ENCODE results near the gene SF3A1. TPM values are rescaled to one million over a fixed set of nuclear protein-coding genes. Genes with fewer than 3 reads are reported as not detected.

The SF3A1 gene
- total RNA-seq, 1 donor from 2014 or later = 266 TPM

GRCh38 chr22:30325724-30326254 lies 30.9 kb downstream of the SF3A1 start:
- intact Hi-C loops (cut with micrococcal nuclease) = loop anchor here (1.0 to 2.0 kb wide), 2 partner anchors 62 to 771 kb away; partner anchors contain the start of gene RNF215

- intact Hi-C loops (cut with micrococcal nuclease) = no loop called here
These were observed 31.5 kb downstream of the SF3A1 start for GRCh38 chr22:30325065-30325720.

GRCh38 chr22:30324014-30324730 lies 32.5 kb downstream of the SF3A1 start:
- intact Hi-C loops (cut with micrococcal nuclease) = loop anchor here (1.0 kb wide), 2 partner anchors 8 to 18 kb away; no protein-coding TSS in a partner anchor

- intact Hi-C loops (cut with micrococcal nuclease) = no loop called here
These were observed 33.4 kb downstream of the SF3A1 start for GRCh38 chr22:30323246-30323645.

- intact Hi-C loops (cut with micrococcal nuclease) = no loop called here
These were observed 35.2 kb downstream of the SF3A1 start for GRCh38 chr22:30321461-30321860.

- intact Hi-C loops (cut with micrococcal nuclease) = no loop called here
These were observed 36.6 kb downstream of the SF3A1 start for GRCh38 chr22:30320021-30320556.

GRCh38 chr22:30318799-30319419 lies 37.8 kb downstream of the SF3A1 start:
- intact Hi-C loops (cut with micrococcal nuclease) = no loop called here

GRCh38 chr22:30317778-30318177 lies 38.9 kb downstream of the SF3A1 start:
- intact Hi-C loops (cut with micrococcal nuclease) = no loop called here

- intact Hi-C loops (cut with micrococcal nuclease) = loop anchor here (1.0 kb wide), 1 partner anchor 8 kb away; no protein-coding TSS in a partner anchor
These were observed 40.6 kb downstream of the SF3A1 start for GRCh38 chr22:30315962-30316576.

GRCh38 chr22:30314915-30315314 lies 41.8 kb downstream of the SF3A1 start:
- intact Hi-C loops (cut with micrococcal nuclease) = loop anchor here (1.0 kb wide), 1 partner anchor 9 kb away; no protein-coding TSS in a partner anchor

- intact Hi-C loops (cut with micrococcal nuclease) = loop anchor here (1.0 kb wide), 1 partner anchor 7 kb away; no protein-coding TSS in a partner anchor
These were observed 42.9 kb downstream of the SF3A1 start for GRCh38 chr22:30313527-30314363.

- intact Hi-C loops (cut with micrococcal nuclease) = no loop called here
These were observed 44.6 kb downstream of the SF3A1 start for GRCh38 chr22:30312053-30312452.

- intact Hi-C loops (cut with micrococcal nuclease) = no loop called here
These were observed 45.6 kb downstream of the SF3A1 start for GRCh38 chr22:30310881-30311771.

- intact Hi-C loops (cut with micrococcal nuclease) = loop anchor here (5.0 kb wide), 2 partner anchors 112 to 473 kb away; partner anchors contain the start of gene ASCC2
These were observed 46.5 kb downstream of the SF3A1 start for GRCh38 chr22:30309951-30310741.

GRCh38 chr22:30308518-30309230 lies 48.0 kb downstream of the SF3A1 start:
- intact Hi-C loops (cut with micrococcal nuclease) = loop anchor here (5.0 kb wide), 2 partner anchors 114 to 471 kb away; partner anchors contain the start of gene ASCC2

- intact Hi-C loops (cut with micrococcal nuclease) = loop anchor here (5.0 kb wide), 2 partner anchors 114 to 471 kb away; partner anchors contain the start of gene ASCC2
These were observed 48.6 kb downstream of the SF3A1 start for GRCh38 chr22:30308093-30308492.

- intact Hi-C loops (cut with micrococcal nuclease) = loop anchor here (5.0 kb wide), 2 partner anchors 115 to 470 kb away; partner anchors contain the start of gene ASCC2
These were observed 49.6 kb downstream of the SF3A1 start for GRCh38 chr22:30307041-30307574.
